Neural cell (in vitro differentiated cells): Measurements from ENCODE around the gene CTSE. TPM values are rescaled to one million over a fixed set of nuclear protein-coding genes. Genes with fewer than 3 reads are reported as not detected.

Source experiments
- H2AFZ ChIP-seq: fragments of 200-600, 300-800 bp; sonication (generic), shearing (Covaris generic); 2 replicates; pipeline ENCODE4 v1.6.0; 2014; ENCODE audit warnings: low read depth, mild to moderate bottlenecking, antibody characterized with exemption, low read length, moderate library complexity
- H3F3A ChIP-seq: fragments of 200-600 bp; shearing (Covaris generic); 2 replicates; pipeline ENCODE4 v1.6.1; 2016; ENCODE audit warnings: mild to moderate bottlenecking, moderate library complexity, mixed read lengths, antibody characterized with exemption, low read length; ENCODE audit not compliant: insufficient read depth, poor library complexity, severe bottlenecking
- H3K27ac ChIP-seq: fragments of 200-600, 300-800 bp; sonication (generic), shearing (Covaris generic); 2 replicates; pipeline ENCODE4 v1.5.1; 2014; ENCODE audit warnings: mild to moderate bottlenecking, low read length, moderate library complexity
- H3K27me3 ChIP-seq: fragments of 300-800, 200-600 bp; sonication (generic), shearing (Covaris generic); 2 replicates; pipeline ENCODE4 v1.6.0; 2014; ENCODE audit warnings: mild to moderate bottlenecking, low read depth, low read length, moderate library complexity; ENCODE audit not compliant: insufficient read depth
- H3K36me3 ChIP-seq: fragments of 300-800, 200-600 bp; sonication (generic), shearing (Covaris generic); 2 replicates; pipeline ENCODE4 v1.5.1; 2014; ENCODE audit warnings: mild to moderate bottlenecking, antibody characterized with exemption, low read length, moderate library complexity; ENCODE audit not compliant: insufficient read depth
- H3K4me2 ChIP-seq: fragments of 300-800, 200-600 bp; sonication (generic), shearing (Covaris generic); 2 replicates; pipeline ENCODE4 v1.6.0; 2014; ENCODE audit warnings: mild to moderate bottlenecking, low read length
- H3K4me3 ChIP-seq: fragments of 300-800, 200-600 bp; sonication (generic), shearing (Covaris generic); 2 replicates; pipeline ENCODE4 v1.5.1; 2014; ENCODE audit warnings: mild to moderate bottlenecking, low read length, moderate library complexity
- H3K79me2 ChIP-seq: fragments of 200-600 bp; shearing (Covaris generic); replicated peaks from 2 replicates; pipeline ENCODE4 v1.6.0; 2014; ENCODE audit warnings: mild to moderate bottlenecking, low read length, moderate library complexity; ENCODE audit not compliant: insufficient read depth
- H3K9ac ChIP-seq: fragments of 300-800, 200-600 bp; sonication (generic), shearing (Covaris generic); 2 replicates; pipeline ENCODE4 v1.6.1; 2016; ENCODE audit warnings: mild to moderate bottlenecking, low read length, mixed read lengths
- H3K9me2 ChIP-seq: fragments of 200-600 bp; shearing (Covaris generic); 2 replicates; pipeline ENCODE4 v1.6.1; 2016; ENCODE audit warnings: mild to moderate bottlenecking, low read length, mixed read lengths; ENCODE audit not compliant: insufficient read depth
- H3K9me3 ChIP-seq: fragments of 200-600, 300-800 bp; sonication (generic), shearing (Covaris generic); 2 replicates; pipeline ENCODE4 v1.6.1; 2016; ENCODE audit warnings: mild to moderate bottlenecking, mixed run types, low read length, moderate library complexity, mixed read lengths
- H4K20me1 ChIP-seq: fragments of 200-600 bp; shearing (Covaris generic); 2 replicates; pipeline ENCODE4 v1.6.1; 2016; ENCODE audit warnings: mild to moderate bottlenecking, mixed run types; ENCODE audit not compliant: insufficient read depth
- EP300 ChIP-seq: fragments of 450-650 bp; conservative IDR thresholded peaks from 2 replicates; pipeline ENCODE4 v1.6.1; 2014; ENCODE audit warnings: antibody characterized with exemption, mild to moderate bottlenecking, moderate library complexity; ENCODE audit not compliant: poor library complexity, severe bottlenecking
- EZH2 ChIP-seq: fragments of 200-600, 300-800 bp; shearing (Covaris generic), sonication (generic); IDR thresholded peaks from 2 replicates; pipeline ENCODE4 v1.6.1; 2014; ENCODE audit warnings: antibody characterized with exemption, low read length, borderline replicate concordance, mild to moderate bottlenecking; ENCODE audit not compliant: insufficient read depth, poor library complexity, severe bottlenecking
- MXI1 ChIP-seq: fragments of 450-650 bp; conservative IDR thresholded peaks from 2 replicates; pipeline ENCODE4 v1.6.1; 2014; ENCODE audit warnings: antibody characterized with exemption, mild to moderate bottlenecking; ENCODE audit not compliant: poor library complexity, severe bottlenecking
- POLR2AphosphoS5 ChIP-seq: IDR thresholded peaks from 2 replicates; pipeline ENCODE4 v1.6.1; 2012
- RAD21 ChIP-seq: fragments of 450-650 bp; conservative IDR thresholded peaks from 2 replicates; pipeline ENCODE4 v1.6.1; 2014; ENCODE audit warnings: antibody characterized with exemption, mild to moderate bottlenecking, moderate library complexity
- SMC3 ChIP-seq: fragments of 450-650 bp; conservative IDR thresholded peaks from 2 replicates; pipeline ENCODE4 v1.6.1; 2014; ENCODE audit warnings: antibody characterized with exemption, mild to moderate bottlenecking, moderate library complexity; ENCODE audit not compliant: poor library complexity
- TAF1 ChIP-seq: IDR thresholded peaks from 2 replicates; pipeline ENCODE4 v1.6.1; 2012; ENCODE audit warnings: low read depth
- polyA plus RNA-seq: library from polyadenylated mRNA; depleted of rRNA; stranded (reverse); fragments of >200 nt; gene quantifications from 2 replicates; pipeline ENCODE4 v1.2.3, GENCODE V29; 2014
- TF ChIP-seq, protein P1 (sequence below): IDR thresholded peaks from 2 replicates; pipeline ENCODE4 v1.6.1; 2012; ENCODE audit warnings: borderline replicate concordance
- TF ChIP-seq, protein P2 (sequence below): fragments of 450-650 bp; IDR thresholded peaks from 2 replicates; pipeline ENCODE4 v1.5.1; 2014; ENCODE audit warnings: antibody characterized with exemption, mild to moderate bottlenecking, moderate library complexity; ENCODE audit not compliant: poor library complexity, severe bottlenecking

Gene CTSE
- polyA plus RNA-seq, 1 donor from 2014 or later = not detected

DNA sequence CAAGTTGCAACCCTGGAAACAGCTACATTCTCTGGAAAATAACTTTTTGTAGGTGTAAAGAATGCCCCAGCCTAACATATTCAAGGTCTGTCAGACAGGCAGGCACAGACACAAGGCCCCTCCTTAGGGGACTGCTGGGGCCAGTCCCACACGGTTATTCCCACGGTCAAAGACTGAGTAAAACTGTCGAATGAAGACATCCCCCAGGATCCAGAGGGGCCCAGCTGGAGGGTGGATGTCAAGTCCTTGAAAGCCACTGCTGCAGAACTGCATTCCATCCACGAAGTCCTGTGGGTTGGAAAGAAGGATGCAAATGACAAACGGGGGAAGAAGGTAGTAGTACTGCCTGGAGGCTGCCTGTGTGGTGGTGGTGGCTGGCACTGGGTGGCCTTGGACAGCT lies 13.6 kb downstream of the CTSE start:
- Histone ChIP-seq H3K9me3 (no peaks in the 10 kb centered on the region), H3K9ac (no peak overlapping the region), H3K4me3 (no peak overlapping the region), H3K9me2 (no peaks in the 10 kb centered on the region), H3K79me2 (no peaks in the 10 kb centered on the region), H3F3A (no peaks in the 10 kb centered on the region), H2AFZ (no peak overlapping the region), H3K4me2 (no peak overlapping the region), H3K27me3 (no peaks in the 10 kb centered on the region), H4K20me1 (no peaks in the 10 kb centered on the region), H3K27ac (no peak overlapping the region), H3K36me3 (no peaks in the 10 kb centered on the region)
- no peak for TF ChIP-seq SMC3
- TF ChIP-seq EP300 = no peak
- TF ChIP-seq, protein P1, sequence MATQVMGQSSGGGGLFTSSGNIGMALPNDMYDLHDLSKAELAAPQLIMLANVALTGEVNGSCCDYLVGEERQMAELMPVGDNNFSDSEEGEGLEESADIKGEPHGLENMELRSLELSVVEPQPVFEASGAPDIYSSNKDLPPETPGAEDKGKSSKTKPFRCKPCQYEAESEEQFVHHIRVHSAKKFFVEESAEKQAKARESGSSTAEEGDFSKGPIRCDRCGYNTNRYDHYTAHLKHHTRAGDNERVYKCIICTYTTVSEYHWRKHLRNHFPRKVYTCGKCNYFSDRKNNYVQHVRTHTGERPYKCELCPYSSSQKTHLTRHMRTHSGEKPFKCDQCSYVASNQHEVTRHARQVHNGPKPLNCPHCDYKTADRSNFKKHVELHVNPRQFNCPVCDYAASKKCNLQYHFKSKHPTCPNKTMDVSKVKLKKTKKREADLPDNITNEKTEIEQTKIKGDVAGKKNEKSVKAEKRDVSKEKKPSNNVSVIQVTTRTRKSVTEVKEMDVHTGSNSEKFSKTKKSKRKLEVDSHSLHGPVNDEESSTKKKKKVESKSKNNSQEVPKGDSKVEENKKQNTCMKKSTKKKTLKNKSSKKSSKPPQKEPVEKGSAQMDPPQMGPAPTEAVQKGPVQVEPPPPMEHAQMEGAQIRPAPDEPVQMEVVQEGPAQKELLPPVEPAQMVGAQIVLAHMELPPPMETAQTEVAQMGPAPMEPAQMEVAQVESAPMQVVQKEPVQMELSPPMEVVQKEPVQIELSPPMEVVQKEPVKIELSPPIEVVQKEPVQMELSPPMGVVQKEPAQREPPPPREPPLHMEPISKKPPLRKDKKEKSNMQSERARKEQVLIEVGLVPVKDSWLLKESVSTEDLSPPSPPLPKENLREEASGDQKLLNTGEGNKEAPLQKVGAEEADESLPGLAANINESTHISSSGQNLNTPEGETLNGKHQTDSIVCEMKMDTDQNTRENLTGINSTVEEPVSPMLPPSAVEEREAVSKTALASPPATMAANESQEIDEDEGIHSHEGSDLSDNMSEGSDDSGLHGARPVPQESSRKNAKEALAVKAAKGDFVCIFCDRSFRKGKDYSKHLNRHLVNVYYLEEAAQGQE = no peak
- TF ChIP-seq POLR2AphosphoS5 = no peak
- TF ChIP-seq MXI1 = no peak
- TF ChIP-seq TAF1 = no peak
- no peak for TF ChIP-seq RAD21
- TF ChIP-seq, protein P2, sequence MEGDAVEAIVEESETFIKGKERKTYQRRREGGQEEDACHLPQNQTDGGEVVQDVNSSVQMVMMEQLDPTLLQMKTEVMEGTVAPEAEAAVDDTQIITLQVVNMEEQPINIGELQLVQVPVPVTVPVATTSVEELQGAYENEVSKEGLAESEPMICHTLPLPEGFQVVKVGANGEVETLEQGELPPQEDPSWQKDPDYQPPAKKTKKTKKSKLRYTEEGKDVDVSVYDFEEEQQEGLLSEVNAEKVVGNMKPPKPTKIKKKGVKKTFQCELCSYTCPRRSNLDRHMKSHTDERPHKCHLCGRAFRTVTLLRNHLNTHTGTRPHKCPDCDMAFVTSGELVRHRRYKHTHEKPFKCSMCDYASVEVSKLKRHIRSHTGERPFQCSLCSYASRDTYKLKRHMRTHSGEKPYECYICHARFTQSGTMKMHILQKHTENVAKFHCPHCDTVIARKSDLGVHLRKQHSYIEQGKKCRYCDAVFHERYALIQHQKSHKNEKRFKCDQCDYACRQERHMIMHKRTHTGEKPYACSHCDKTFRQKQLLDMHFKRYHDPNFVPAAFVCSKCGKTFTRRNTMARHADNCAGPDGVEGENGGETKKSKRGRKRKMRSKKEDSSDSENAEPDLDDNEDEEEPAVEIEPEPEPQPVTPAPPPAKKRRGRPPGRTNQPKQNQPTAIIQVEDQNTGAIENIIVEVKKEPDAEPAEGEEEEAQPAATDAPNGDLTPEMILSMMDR = no peak
- TF ChIP-seq EZH2 = no peak

DNA sequence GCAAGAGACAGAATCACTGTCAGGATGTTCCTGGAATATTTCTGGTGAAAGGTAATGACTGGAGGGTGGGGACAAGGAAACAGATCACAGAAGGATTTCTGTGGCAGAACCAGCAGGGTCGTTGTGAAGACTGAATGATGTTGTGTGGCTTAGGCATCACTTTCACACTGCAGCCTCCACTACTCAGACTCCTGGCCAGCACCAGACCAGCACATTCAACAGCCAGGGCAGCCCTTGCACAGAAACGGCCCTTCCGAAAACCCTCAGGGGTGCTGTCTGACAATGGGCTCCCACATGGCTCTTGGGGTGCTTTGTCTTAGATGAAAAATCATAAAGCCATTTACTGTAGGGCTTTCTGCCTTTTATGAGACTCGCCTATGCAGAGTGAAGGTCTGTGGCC lies 16.7 kb downstream of the CTSE start:
- Histone ChIP-seq H3K79me2 (no peaks in the 10 kb centered on the region), H3K27me3 (no peaks in the 10 kb centered on the region), H3F3A (no peaks in the 10 kb centered on the region), H3K4me2 (no peak overlapping the region), H3K27ac (no peak overlapping the region), H2AFZ (no peak overlapping the region), H3K9me2 (no peaks in the 10 kb centered on the region), H3K4me3 (no peak overlapping the region), H3K9me3 (no peaks in the 10 kb centered on the region), H3K36me3 (no peaks in the 10 kb centered on the region), H4K20me1 (no peaks in the 10 kb centered on the region), H3K9ac (no peak overlapping the region)
- TF ChIP-seq EP300 = no peak
- no peak for TF ChIP-seq MXI1
- no peak for TF ChIP-seq EZH2
- no peak for TF ChIP-seq SMC3
- TF ChIP-seq, protein P1 = no peak
- no peak for TF ChIP-seq POLR2AphosphoS5
- TF ChIP-seq RAD21 = no peak
- TF ChIP-seq, protein P2 = no peak
- no peak for TF ChIP-seq TAF1
